HG03469 (cell line): ENCODE measurements around the gene MACC1.

ENCODE experiments used
- ATAC-seq: cut with Tn5 transposase; IDR thresholded peaks from one replicate; pipeline ENCODE4 v1.9.1; 2021; ENCODE audit warnings: mild to moderate bottlenecking, moderate library complexity, moderate number of reproducible peaks; ENCODE audit not compliant: unreplicated experiment

Gene MACC1

DNA sequence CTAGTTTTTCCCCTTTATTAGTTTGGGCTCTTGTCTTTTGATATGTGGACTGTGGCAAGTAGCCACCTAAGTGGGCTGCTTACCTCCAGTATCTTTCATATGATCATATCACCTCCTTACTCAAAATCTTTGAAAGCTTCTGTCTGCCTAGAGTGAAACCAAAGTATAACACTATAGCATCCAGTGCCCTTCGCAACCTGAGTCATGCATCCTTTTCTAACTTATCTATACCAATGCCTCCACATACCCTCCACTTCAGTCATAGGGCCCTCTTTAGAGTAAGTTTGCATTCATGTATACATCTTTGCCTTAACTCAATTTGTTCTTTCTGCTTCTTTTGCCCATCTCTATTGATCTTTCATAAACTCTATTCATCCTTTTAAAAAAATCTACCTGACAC is 15.7 kb upstream of the MACC1 start:
- no peak for ATAC-seq

GRCh38 chr7:20229646-20230500 is 12.7 kb upstream of the MACC1 start:
- no peak for ATAC-seq

- ATAC-seq = no peak
These were observed 11.9 kb upstream of the MACC1 start for GRCh38 chr7:20229081-20229480.

DNA sequence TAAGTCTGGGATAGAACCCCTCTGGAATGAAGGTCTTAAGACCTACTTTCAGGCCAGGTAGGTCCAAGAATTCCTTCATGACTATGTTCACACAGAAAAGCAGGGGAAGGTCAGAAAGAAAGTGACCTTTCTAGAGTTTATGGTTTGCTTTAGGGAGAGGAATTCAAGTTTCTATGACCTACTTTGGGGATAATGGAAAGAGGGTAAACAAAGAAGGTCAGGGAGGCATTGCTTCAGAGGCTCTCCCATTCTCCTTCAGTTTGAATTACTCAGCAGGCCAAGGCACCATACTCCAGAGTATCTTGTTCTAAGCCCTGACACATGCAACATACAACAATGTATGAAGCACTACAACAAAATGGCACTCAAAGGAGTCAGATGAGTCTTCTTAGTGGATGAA is 11.5 kb upstream of the MACC1 start:
- ATAC-seq = no peak

GRCh38 chr7:20227291-20227795 is 10.2 kb upstream of the MACC1 start:
- no peak for ATAC-seq

DNA sequence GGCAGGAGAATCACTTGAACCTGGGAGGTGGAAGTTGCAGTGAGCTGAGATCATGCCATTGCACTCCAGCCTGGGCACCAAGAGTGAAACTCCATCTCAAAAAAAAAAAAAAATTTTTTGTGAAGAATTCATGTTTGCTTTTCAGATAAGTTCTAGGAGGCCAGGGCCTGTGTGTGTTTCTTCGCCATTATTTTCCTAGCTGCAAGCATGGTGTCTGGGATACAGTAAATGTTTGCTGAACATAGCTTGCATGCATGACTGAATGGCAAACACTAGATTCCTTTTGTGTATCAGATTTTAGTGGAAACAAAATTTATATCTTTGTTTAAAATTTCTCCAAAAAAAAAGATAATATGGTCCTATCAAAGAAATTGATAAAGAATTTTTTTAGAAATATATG is 9.7 kb upstream of the MACC1 start:
- ATAC-seq = no peak

GRCh38 chr7:20225384-20225783 is 8.2 kb upstream of the MACC1 start:
- ATAC-seq = no peak

- no peak for ATAC-seq
These were observed 6.8 kb upstream of the MACC1 start for GRCh38 chr7:20224025-20224424.

- ATAC-seq = no peak
These were observed 6.2 kb upstream of the MACC1 start for GRCh38 chr7:20223356-20223755.

- no peak for ATAC-seq
These were observed 5.1 kb upstream of the MACC1 start for GRCh38 chr7:20222219-20222828.

DNA sequence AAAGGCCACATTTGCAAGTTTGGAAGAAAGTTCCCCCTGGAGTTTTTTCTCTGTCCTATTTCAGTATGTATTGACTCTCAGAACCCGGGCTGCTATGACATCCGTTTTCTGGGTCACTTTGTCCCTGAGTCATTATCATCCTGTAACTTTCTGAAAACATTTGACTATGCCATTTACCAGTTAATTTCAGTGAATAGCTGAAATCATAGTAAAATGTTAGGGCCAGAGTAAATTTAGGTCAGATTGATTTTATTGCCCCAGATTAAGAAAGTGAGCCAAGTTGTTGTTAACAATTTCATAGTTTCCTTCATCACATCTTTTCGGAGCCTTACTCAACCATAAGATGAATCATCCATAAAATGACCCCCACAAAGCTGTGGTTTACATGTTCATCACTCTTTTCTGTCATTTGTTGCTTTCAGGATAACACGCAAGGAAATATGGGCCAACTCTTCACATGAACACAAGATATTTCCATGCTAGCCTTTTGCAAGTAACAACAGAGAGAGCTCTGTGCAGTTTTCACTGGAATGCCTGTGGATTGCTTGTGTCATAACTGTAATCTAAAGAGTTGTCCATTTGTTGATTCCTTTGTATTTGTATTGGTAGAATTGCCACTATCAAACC is 3.9 kb upstream of the MACC1 start:
- ATAC-seq = no peak

DNA sequence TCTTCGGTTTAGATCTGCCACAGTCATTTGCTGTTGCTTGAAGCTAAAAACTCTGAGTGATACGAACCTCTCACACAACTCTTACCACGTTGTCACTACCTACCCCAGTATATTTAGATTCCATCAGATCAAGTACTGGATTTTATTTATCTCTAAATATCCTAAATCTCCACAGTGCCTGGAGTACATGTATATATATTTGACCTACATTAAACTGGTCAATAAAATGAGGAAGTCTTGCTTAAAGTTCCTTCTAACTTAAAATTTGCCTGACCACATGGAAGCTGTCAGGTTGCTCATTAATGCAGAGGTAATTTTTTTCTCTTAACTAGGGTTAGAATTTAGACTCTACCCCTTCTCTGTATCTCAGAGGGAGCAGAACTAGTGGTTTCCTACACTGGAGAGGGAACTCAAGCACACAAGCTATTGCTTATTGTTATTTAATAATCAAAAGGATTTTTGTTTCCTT is 3.1 kb upstream of the MACC1 start:
- ATAC-seq = no peak

DNA sequence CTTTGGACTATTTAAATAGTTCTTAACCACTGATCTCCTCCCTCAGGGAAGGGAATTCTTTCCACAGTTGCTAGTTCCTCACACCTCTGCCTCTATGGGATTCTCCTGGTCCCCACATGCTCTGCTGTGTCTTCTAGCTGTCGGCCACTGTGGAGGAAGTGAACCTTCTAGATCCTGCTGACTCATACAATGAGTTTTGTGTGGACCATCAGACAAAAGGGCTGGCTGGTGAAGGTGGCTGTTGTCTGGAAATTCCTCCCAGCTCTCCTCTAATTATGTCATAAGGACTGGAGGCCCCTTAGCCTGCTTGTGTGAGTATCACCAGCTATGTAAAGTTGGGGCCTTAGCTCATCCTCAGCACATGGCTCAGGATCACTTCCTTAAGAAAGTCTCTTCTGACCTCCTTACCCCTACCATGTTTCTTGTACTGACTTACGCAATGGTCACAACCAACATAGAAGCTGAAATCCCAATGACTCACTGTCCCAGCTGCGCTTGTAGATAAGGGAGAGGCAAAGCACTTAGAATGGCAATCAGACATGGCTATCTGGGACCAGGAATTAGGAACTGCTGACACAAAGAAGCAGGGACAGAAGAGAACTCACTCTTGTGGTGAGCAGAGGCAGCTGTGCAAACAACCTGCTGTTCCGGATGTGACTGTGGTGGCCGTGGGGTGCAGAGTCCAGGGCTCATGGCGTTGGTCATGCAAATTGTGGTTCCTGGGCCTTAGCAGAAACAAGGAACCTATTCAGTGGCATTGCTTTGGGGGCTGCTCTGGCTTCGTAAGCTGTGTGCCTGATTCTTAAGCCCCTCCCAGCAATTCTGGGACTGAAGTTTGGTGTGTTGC is 2.5 kb upstream of the MACC1 start:
- peak; percentile 59 for ATAC-seq

DNA sequence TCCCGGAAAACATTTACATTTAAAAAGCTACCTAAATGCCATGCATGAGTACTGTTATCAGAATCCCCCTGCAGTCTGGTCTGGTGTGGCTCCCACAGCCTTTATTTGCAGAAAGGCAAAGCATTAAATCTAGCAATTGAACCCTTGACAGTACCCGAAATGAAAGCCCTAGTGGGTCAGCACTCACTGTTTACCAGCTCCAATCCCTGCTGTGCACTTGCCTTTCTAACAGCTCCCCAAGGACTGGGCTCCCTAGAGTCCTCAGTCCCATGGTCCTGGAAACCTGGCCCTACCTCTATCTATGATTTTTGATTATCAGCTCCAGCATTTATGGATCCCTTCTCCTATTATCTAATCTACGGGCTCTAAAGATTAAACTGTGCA is 1.9 kb upstream of the MACC1 start:
- no peak for ATAC-seq

- ATAC-seq = no peak
These were observed 1.1 kb upstream of the MACC1 start for GRCh38 chr7:20218279-20218678.

- no peak for ATAC-seq
These were observed 663 bp downstream of the MACC1 start for GRCh38 chr7:20216406-20217036.

GRCh38 chr7:20214921-20215669 is 2.1 kb downstream of the MACC1 start:
- no peak for ATAC-seq

DNA sequence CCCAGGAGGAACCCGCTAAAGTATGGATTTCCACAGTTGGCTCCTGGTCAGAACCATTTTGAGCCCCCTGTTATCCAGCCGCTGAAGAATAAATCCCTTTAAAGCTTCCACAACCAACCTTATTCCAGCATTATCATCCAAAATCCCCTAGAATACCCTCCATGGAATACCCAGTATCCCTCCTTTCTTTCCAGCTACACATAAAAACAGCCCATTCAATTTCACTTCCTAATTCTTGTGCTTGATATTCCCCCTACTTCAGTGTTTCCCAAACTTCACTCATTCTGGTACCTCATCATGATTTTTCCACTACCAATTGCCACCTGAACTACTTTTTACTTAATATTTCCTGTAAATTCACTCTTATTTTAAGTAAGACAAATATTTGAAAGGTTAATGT is 3.1 kb downstream of the MACC1 start:
- no peak for ATAC-seq

GRCh38 chr7:20213378-20213777 is 3.8 kb downstream of the MACC1 start:
- ATAC-seq = no peak

DNA sequence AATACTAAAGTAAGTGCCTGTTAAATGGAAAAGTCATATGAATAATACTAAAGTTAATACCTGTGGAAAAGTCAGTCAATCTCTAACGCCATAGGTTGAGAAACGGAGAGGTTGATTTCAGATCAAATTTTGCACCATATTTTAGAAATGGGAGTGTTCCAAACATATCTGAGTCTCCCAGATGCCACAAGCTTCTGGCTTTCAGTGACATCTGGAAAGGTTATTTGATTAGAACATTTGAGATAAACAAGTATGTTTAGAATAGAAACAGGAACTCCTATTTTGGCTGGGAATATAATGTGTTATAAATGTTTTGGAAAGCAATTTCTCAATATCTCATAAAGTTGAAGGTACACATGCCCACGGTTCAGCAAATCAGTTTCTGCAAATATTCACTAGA is 5.8 kb downstream of the MACC1 start:
- no peak for ATAC-seq
